Heart left ventricle (tissue), 13 donors: ENCODE results near the gene KIF26A.

Experiments
- POLR2A ChIP-seq, 2 donors: fragments of 450-650 bp; IDR thresholded peaks; one replicate each; pipeline ENCODE4 v1.6.1; 2017; ENCODE audit warnings: antibody characterized with exemption in 2 of 2, mild to moderate bottlenecking in 2 of 2, moderate library complexity in 2 of 2
- TF ChIP-seq, protein P1 (sequence below), 12 donors: fragments of 200-600 bp; sonication (generic) in 4 of 12; IDR thresholded peaks; one replicate each; pipeline versions ENCODE4 v1.5.0 to v1.8.0; 2018 to 2022; ENCODE audit warnings: antibody characterized with exemption in 12 of 12, mild to moderate bottlenecking in 5 of 12
- donor health status: ischemic (EF 13 %, LVEDD 7.1; RV severe dilation, severe dysfunction).
- donor health status: DM: no; HTN: yes; CAD: no.
- donor health status: DM: no; HTN: no; CAD: no.
- donor health status: ischemic (EF 25% LVEDD 6.9; RV normal size, moderate dysfunction).
- donor health status: ischemic (EF 25% LVEDD 5.7; RV mildly dilated, moderate dysfunction).
- donor health status: ischemic (EF 35%, LVEDD 5.7; RV mildly dilated, moderate dysfunction).
- donor health status: nonischemic (EF 11% LVEDD 7.7; RV severe dilation, severe dysfunction).
- donor health status: DM: yes; HTN: yes; CAD: no.
- donor health status: PGD.
- donor health status: ischemic (EF 29% LVEDD 5.4; RV normal size, mild dysfunction).
- donor health status: nonischemic (EF 23%, LVEDD 6.1; RV moderate dilation, normal function).

GRCh38 chr14:104101086-104101621, 37.2 kb upstream of the KIF26A start:
- no peak for TF ChIP-seq POLR2A (IDR thresholded peaks at IDR 0.05)
- TF ChIP-seq, protein P1, sequence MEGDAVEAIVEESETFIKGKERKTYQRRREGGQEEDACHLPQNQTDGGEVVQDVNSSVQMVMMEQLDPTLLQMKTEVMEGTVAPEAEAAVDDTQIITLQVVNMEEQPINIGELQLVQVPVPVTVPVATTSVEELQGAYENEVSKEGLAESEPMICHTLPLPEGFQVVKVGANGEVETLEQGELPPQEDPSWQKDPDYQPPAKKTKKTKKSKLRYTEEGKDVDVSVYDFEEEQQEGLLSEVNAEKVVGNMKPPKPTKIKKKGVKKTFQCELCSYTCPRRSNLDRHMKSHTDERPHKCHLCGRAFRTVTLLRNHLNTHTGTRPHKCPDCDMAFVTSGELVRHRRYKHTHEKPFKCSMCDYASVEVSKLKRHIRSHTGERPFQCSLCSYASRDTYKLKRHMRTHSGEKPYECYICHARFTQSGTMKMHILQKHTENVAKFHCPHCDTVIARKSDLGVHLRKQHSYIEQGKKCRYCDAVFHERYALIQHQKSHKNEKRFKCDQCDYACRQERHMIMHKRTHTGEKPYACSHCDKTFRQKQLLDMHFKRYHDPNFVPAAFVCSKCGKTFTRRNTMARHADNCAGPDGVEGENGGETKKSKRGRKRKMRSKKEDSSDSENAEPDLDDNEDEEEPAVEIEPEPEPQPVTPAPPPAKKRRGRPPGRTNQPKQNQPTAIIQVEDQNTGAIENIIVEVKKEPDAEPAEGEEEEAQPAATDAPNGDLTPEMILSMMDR (IDR thresholded peaks at IDR 0.05) = no peak
